GM12891 (cell line): ENCODE measurements around the gene GATAD2B.

ENCODE experiments used
- POLR2A ChIP-seq: IDR thresholded peaks from 2 replicates; pipeline ENCODE4 v1.6.1; 2011; ENCODE audit warnings: low read depth, low read length, control low read depth
- POLR2AphosphoS5 ChIP-seq: IDR thresholded peaks from 2 replicates; pipeline ENCODE4 v1.6.1; 2011; ENCODE audit warnings: low read depth, low read length, control low read depth
- POU2F2 ChIP-seq: IDR thresholded peaks from 2 replicates; pipeline ENCODE4 v1.6.1; 2011; ENCODE audit warnings: low read depth, mild to moderate bottlenecking, control low read depth, low read length, moderate library complexity
- SPI1 ChIP-seq: IDR thresholded peaks from 2 replicates; pipeline ENCODE4 v1.6.1; 2011; ENCODE audit warnings: low read depth, low read length, control low read depth
- TAF1 ChIP-seq: IDR thresholded peaks from 2 replicates; pipeline ENCODE4 v1.6.1; 2011; ENCODE audit warnings: low read depth, low read length, control low read depth

GRCh38 chr1:153799566-153800465, 123.0 kb downstream of the GATAD2B start:
- no peak for TF ChIP-seq POLR2AphosphoS5
- no peak for TF ChIP-seq POLR2A
- no peak for TF ChIP-seq TAF1
- no peak for TF ChIP-seq SPI1
- no peak for TF ChIP-seq POU2F2
